HG03378 (cell line): ENCODE results near the gene PDE11A.
"Not testable (repeated sequence)": the region's sequence is repeated elsewhere in the genome, so short reads cannot be mapped to it uniquely, and the experiment has no call there.

Experiments used
- ATAC-seq: cut with Tn5 transposase; IDR thresholded peaks from one replicate; pipeline ENCODE4 v1.9.1; 2021; ENCODE audit warnings: mild to moderate bottlenecking, moderate library complexity; ENCODE audit not compliant: unreplicated experiment

PDE11A gene

DNA sequence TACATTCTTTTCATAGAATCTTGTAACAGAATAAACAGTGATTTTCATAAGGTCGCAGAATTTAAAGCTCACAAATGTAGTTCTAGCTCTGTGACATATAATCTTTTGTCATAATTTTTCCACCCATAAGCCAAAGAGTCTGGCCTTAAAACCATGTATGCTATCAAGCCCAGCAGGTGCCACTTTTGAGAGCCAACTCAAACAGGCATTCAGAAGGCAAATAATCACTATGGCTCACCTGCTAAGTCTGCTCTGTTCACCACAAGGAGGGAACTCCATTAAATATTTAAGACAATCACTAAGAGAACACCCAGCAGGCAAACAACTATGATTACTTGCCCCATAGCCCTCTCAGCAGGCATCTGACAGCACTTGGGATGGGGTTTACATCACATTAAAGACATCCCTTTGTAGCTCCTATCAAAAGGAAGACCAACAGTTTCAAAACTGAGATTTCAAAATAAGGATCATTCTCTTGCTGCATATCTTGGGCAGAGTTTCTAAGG is 241.6 kb downstream of the PDE11A start:
- no peak for ATAC-seq

DNA sequence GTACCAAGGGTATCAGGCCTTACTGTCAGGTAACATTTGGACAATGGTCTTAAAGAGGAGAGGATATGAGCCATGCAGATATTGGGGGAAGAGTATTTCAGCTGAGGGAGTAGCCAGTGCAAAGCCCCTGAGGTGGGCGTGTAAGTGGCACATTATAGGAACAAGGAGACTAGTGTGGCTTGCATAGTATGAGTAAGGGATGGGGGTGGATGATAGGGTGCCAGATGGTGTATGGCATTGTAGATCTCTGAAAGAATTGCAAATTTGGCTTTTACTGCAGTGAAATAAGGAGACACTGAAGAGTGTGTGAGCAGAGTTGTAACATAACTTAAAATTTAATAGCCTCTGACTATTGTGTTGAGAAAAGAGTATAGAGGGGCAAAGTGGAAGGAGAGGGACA is 244.0 kb downstream of the PDE11A start:
- ATAC-seq = no peak

DNA sequence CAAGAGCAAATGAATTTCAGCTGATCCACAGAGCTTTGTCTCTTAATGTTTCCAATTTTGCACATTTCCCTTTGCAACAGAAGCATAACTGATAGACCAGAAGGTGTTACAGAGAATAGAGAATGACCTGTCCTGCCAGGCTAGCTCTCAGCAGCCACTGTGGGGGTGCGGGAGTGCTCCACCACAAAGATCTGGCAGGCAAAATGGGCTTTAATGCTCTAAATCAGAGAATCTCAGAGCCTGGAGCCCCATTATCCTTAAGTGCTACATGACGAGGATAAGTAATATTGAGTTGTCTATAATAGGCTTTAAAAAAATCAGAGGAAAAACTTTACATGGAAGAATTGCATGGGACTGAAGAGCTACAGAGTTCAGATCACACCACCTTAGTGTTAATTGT is 245.7 kb downstream of the PDE11A start:
- ATAC-seq = no peak

DNA sequence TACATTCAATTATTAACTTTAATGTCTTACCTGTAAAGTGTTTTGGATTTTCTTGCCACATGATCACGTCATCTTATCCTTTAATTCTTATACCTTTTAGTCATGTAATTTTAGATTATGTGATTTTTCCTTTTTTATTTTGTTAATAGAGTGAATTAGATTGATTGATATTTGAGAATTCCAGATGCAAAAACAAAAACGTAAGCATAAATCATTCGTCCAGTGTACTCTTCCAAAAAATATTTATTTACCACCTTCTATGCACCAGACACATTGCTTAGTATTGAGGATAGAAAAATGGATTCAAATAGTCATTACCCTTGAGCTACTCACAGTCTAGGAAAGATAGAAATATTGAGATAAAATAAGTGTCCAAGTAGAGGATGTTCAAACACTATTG is 249.6 kb downstream of the PDE11A start:
- no peak for ATAC-seq

- no peak for ATAC-seq
These were observed 254.2 kb downstream of the PDE11A start for GRCh38 chr2:177818412-177818811.

DNA sequence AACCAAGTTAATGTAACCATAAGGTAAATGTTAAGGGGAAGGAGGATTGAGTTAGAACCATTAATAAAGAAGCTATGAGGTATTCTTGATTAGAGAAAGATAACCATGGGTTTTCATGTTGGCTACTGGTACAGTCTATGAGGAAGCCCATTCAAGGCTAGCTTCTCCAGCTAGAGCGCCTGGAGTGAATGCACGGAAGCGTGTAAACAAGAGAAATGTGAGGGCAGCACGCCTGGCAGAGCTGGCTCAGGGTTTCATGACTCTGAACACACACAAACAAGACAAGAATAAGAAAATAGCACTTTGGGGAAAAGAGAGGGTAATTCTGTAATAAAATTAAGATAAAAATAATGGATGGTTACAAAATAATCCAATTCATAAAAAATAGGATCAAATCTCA is 255.3 kb downstream of the PDE11A start:
- no peak for ATAC-seq

- no peak for ATAC-seq
These were observed 255.8 kb downstream of the PDE11A start for GRCh38 chr2:177816766-177817165.

- no peak for ATAC-seq
These were observed 259.7 kb downstream of the PDE11A start for GRCh38 chr2:177812713-177813396.

GRCh38 chr2:177810906-177811305 is 261.7 kb downstream of the PDE11A start:
- no peak for ATAC-seq

- no peak for ATAC-seq
These were observed 263.4 kb downstream of the PDE11A start for GRCh38 chr2:177808984-177809809.

- no peak for ATAC-seq
These were observed 266.6 kb downstream of the PDE11A start for GRCh38 chr2:177806025-177806424.

- no peak for ATAC-seq
These were observed 273.0 kb downstream of the PDE11A start for GRCh38 chr2:177799531-177799930.

- no peak for ATAC-seq
These were observed 274.8 kb downstream of the PDE11A start for GRCh38 chr2:177797808-177798207.

- no peak for ATAC-seq
These were observed 275.7 kb downstream of the PDE11A start for GRCh38 chr2:177796654-177797415.

- ATAC-seq = no peak
These were observed 276.6 kb downstream of the PDE11A start for GRCh38 chr2:177796011-177796410.

- not testable (repeated sequence) for ATAC-seq
These were observed 287.4 kb downstream of the PDE11A start for GRCh38 chr2:177785143-177785542.

DNA sequence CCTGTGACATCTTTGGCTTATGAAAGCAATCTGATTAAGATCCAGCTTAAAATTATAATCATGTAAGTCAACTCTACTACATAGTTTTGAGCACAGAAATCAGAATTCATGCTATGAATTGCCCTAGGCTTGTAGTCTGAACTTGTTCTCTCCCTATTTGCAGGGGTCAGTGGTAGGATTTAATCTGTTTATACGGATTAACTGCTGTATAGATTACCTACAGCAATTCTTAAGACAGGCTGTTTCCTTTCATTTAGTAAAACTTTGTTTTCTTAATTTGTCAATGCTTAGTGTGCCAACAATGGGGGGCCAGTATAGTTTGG is 287.9 kb downstream of the PDE11A start:
- no peak for ATAC-seq

DNA sequence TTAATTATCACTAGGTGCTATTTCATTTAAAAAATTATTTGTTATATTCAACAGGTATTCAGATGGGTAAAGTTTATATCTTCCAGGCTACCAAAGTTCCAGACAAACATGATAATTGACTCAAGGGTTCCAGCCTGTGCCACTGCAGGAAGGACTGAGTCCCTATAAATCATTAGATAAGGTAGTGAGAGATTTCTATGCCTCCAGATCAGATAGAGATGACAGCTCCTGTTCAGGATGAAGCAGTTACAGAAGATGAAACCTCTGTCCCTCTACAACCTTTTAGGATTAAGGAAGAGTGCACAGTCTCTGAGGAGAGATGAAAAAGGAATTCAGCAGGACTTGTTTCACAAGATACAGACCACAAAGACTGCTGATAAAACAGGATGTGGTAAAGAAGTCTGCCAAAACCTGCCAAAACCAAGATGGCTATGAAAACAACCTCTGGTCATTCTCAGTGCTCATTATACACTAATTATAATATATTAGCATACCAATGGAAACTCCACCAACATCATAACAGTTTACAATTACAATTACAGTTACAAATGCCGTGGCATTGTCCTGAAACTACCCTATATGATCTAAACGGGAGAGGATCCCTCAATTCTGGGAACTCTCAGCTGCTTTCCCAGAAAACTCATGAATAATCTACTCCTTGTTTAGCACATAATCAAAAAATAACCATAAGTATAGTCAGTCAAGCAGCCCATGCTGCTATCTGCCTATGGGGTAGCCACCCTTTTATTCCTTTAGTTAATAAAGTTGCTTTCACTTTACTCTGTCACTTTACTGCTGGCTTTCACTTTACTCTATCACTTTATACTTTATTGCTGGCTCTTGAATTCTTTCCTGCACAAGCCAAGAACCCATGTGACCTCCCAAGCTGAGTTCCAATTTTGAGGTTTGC is 288.5 kb downstream of the PDE11A start:
- peak; percentile 98 for ATAC-seq

- no peak for ATAC-seq
These were observed 289.5 kb downstream of the PDE11A start for GRCh38 chr2:177783091-177783490.

DNA sequence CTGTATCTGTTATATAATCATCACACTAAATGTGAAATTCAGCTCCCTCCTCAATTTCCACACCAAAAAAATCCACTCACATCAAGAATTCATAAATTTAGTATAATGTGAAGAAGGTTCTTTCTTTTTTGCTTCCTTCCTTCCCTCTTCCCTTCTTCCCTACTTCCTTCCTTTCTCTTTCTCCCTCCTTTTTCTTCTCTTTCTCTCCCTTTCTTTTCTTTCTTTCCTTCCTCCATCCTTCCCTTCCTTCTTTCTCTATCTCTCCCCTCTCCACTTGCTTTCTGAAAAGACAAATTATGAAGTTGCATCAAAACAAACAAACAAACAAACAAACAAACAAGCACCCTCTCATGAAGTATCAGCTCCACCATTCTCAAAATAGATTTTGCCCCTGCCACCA is 290.0 kb downstream of the PDE11A start:
- ATAC-seq = no peak

GRCh38 chr2:177778472-177778871 is 294.1 kb downstream of the PDE11A start:
- no peak for ATAC-seq
